ENCODE results near the gene ELMOD3.

Gene ELMOD3

GRCh38 chr2:85434696-85435095 is 80.1 kb downstream of the ELMOD3 start:
- no peaks in the 10 kb centered on the region for H3F3A ChIP-seq (ENCODE audit: insufficient read depth, low read length)
- no peaks in the 10 kb centered on the region for H3K79me2 ChIP-seq (ENCODE audit: low read length)
- H4K20me1 ChIP-seq (ENCODE audit: insufficient read depth, low read length), result no peaks in the 10 kb centered on the region
- no peak for DNase-seq
- TF ChIP-seq, protein P1, sequence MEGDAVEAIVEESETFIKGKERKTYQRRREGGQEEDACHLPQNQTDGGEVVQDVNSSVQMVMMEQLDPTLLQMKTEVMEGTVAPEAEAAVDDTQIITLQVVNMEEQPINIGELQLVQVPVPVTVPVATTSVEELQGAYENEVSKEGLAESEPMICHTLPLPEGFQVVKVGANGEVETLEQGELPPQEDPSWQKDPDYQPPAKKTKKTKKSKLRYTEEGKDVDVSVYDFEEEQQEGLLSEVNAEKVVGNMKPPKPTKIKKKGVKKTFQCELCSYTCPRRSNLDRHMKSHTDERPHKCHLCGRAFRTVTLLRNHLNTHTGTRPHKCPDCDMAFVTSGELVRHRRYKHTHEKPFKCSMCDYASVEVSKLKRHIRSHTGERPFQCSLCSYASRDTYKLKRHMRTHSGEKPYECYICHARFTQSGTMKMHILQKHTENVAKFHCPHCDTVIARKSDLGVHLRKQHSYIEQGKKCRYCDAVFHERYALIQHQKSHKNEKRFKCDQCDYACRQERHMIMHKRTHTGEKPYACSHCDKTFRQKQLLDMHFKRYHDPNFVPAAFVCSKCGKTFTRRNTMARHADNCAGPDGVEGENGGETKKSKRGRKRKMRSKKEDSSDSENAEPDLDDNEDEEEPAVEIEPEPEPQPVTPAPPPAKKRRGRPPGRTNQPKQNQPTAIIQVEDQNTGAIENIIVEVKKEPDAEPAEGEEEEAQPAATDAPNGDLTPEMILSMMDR (IDR thresholded peaks at IDR 0.05; ENCODE audit: low read length), result no peak
- no peak for TF ChIP-seq EZH2phosphoT487 (IDR thresholded peaks at IDR 0.05; ENCODE audit: low read length)
- no peak for TF ChIP-seq EZH2 (optimal IDR thresholded peaks at IDR 0.05; ENCODE audit: low read depth, low read length)
- no peaks in the 10 kb centered on the region for H3K9me2 ChIP-seq (replicated peaks; ENCODE audit: insufficient read depth, low read length)
- no peak overlapping the region for H3K4me2 ChIP-seq (ENCODE audit: low read depth, low read length)
- no peaks in the 10 kb centered on the region for H3K9me3 ChIP-seq (replicated peaks; ENCODE audit: insufficient read depth, low read length)
- no peak overlapping the region for H3K9ac ChIP-seq (ENCODE audit: low read length)
- H3K4me3 ChIP-seq (ENCODE audit: low read length), result no peak overlapping the region
- no peak overlapping the region for H3K27ac ChIP-seq (ENCODE audit: low read length)
- H3K36me3 ChIP-seq (replicated peaks; ENCODE audit: insufficient read depth, low read length), result no peaks in the 10 kb centered on the region
- no peak overlapping the region for H2AFZ ChIP-seq (ENCODE audit: low read length)
- peaks cover 5% of the 10 kb centered on the region for H3K4me1 ChIP-seq (ENCODE audit: low read length)
- H3K27me3 ChIP-seq (replicated peaks; ENCODE audit: insufficient read depth, low read length), result no peaks in the 10 kb centered on the region

- Histone ChIP-seq H3K9me2 (replicated peaks; ENCODE audit: insufficient read depth, low read length) (no peaks in the 10 kb centered on the region), H3K4me1 (ENCODE audit: low read length) (peaks cover 5% of the 10 kb centered on the region), H3K27ac (ENCODE audit: low read length) (no peak overlapping the region), H3K9me3 (replicated peaks; ENCODE audit: insufficient read depth, low read length) (no peaks in the 10 kb centered on the region), H4K20me1 (ENCODE audit: insufficient read depth, low read length) (no peaks in the 10 kb centered on the region), H3K27me3 (replicated peaks; ENCODE audit: insufficient read depth, low read length) (no peaks in the 10 kb centered on the region), H3K9ac (ENCODE audit: low read length) (no peak overlapping the region), H3F3A (ENCODE audit: insufficient read depth, low read length) (no peaks in the 10 kb centered on the region), H3K4me3 (ENCODE audit: low read length) (no peak overlapping the region), H3K36me3 (replicated peaks; ENCODE audit: insufficient read depth, low read length) (no peaks in the 10 kb centered on the region), H2AFZ (ENCODE audit: low read length) (no peak overlapping the region), H3K4me2 (ENCODE audit: low read depth, low read length) (no peak overlapping the region), H3K79me2 (ENCODE audit: low read length) (no peaks in the 10 kb centered on the region)
- DNase-seq, result no peak
- TF ChIP-seq EZH2phosphoT487 (IDR thresholded peaks at IDR 0.05; ENCODE audit: low read length) (no peak), EZH2 (optimal IDR thresholded peaks at IDR 0.05; ENCODE audit: low read depth, low read length) (no peak)
- TF ChIP-seq, protein P1 (IDR thresholded peaks at IDR 0.05; ENCODE audit: low read length), result no peak
Observed at GRCh38 chr2:85435220-85435958, 80.8 kb downstream of the ELMOD3 start.

DNA sequence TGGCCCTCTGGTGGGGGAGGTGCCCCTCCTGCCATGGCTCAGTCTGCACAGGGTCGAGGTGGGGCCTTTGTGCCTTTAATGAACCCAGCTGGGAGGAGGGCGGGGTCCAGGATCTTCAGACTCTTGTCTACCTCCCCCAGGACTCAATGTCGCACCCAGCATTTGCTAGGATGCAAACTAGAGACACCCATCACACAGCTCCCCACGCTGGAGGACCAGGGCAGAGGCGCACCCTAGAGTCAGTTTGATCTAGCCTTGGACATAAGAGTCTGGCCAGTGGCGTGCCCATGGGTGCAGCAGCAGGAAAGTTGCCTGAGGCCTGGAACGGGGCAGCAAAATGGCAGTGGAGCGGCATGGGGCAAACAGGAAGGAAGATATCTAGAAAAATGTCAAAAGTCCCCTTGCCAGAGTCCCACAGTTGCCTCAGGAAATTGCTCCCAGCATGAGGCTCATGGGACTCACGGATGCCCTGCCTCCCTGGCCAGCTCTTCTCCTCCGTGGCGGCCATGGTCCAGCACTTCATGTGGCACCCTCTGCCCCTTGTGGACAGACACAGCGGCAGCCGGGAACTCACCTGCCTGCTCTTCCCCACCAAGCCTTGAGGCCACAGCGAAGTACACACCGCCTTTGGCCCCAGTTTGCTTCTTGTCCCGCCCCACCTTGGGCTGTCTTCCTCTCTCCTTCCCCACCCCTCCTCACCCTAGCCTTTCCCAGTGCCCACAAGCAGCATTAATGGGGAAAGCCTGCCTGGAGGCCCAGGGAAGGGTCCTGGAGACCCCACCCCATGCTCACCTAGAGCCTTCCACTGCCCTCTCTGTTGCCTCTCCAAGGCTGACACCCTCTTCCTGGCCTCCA is 81.6 kb downstream of the ELMOD3 start:
- no peak for DNase-seq
- no peaks in the 10 kb centered on the region for H4K20me1 ChIP-seq (ENCODE audit: insufficient read depth, low read length)
- H3K9me2 ChIP-seq (replicated peaks; ENCODE audit: insufficient read depth, low read length), result no peaks in the 10 kb centered on the region
- H3K27me3 ChIP-seq (replicated peaks; ENCODE audit: insufficient read depth, low read length), result no peaks in the 10 kb centered on the region
- no peak overlapping the region for H3K4me2 ChIP-seq (ENCODE audit: low read depth, low read length)
- H3F3A ChIP-seq (ENCODE audit: insufficient read depth, low read length), result no peaks in the 10 kb centered on the region
- no peak overlapping the region for H3K9ac ChIP-seq (ENCODE audit: low read length)
- H3K36me3 ChIP-seq (replicated peaks; ENCODE audit: insufficient read depth, low read length), result no peaks in the 10 kb centered on the region
- TF ChIP-seq, protein P1 (IDR thresholded peaks at IDR 0.05; ENCODE audit: low read length), result no peak
- H3K4me3 ChIP-seq (ENCODE audit: low read length), result no peak overlapping the region
- no peak overlapping the region for H3K27ac ChIP-seq (ENCODE audit: low read length)
- peaks cover 5% of the 10 kb centered on the region for H3K4me1 ChIP-seq (ENCODE audit: low read length)
- no peaks in the 10 kb centered on the region for H3K79me2 ChIP-seq (ENCODE audit: low read length)
- H2AFZ ChIP-seq (ENCODE audit: low read length), result no peak overlapping the region
- no peaks in the 10 kb centered on the region for H3K9me3 ChIP-seq (replicated peaks; ENCODE audit: insufficient read depth, low read length)
